HepG2 (cell line): ENCODE data around the gene CD68. TPM values are rescaled to one million over a fixed set of nuclear protein-coding genes. Genes with fewer than 3 reads are reported as not detected.
A peak's percentile ranks its signal among the peaks of the same experiment; 100 is the strongest.

Source experiments
- AFF4 ChIP-seq: sonication (generic); formaldehyde crosslinking; IDR thresholded peaks from 2 replicates; pipeline ENCODE4 v1.4.0; 2020; ENCODE audit warnings: missing genetic modification reagents
- CHD4 ChIP-seq: fragments of 200-600 bp; sonication (generic); IDR thresholded peaks from 2 replicates; pipeline ENCODE4 v1.7.0; 2017; ENCODE audit warnings: mild to moderate bottlenecking, low read length, borderline replicate concordance
- CSRNP2 ChIP-seq: sonication (generic); formaldehyde crosslinking; conservative IDR thresholded peaks from 2 replicates; pipeline ENCODE4 v1.8.0; 2022; ENCODE audit warnings: low read depth, missing genetic modification reagents
- HMGA1 ChIP-seq: sonication (generic); formaldehyde crosslinking; conservative IDR thresholded peaks from 2 replicates; pipeline ENCODE4 v1.4.0; 2020; ENCODE audit warnings: missing genetic modification reagents
- JUND ChIP-seq: sonication (generic); formaldehyde crosslinking; IDR thresholded peaks from 2 replicates; pipeline ENCODE4 v1.8.0; 2022; ENCODE audit warnings: mild to moderate bottlenecking, missing genetic modification reagents
- KAT7 ChIP-seq: IDR thresholded peaks from 2 replicates; pipeline ENCODE4 v1.6.1; 2018; ENCODE audit warnings: borderline replicate concordance, missing compliant biosample characterization
- MEF2D ChIP-seq: sonication (generic); formaldehyde crosslinking; IDR thresholded peaks from 2 replicates; pipeline ENCODE4 v1.5.1; 2020; ENCODE audit warnings: mild to moderate bottlenecking, missing genetic modification reagents
- RAD51 ChIP-seq: fragments of 450-650 bp; IDR thresholded peaks from 2 replicates; pipeline ENCODE4 v1.6.1; 2016; ENCODE audit warnings: borderline replicate concordance
- SMARCC2 ChIP-seq: fragments of 450-650 bp; IDR thresholded peaks from 2 replicates; pipeline ENCODE4 v1.6.1; 2017; ENCODE audit warnings: antibody characterized with exemption, mild to moderate bottlenecking
- SPEN ChIP-seq: sonication (generic); formaldehyde crosslinking; IDR thresholded peaks from 2 replicates; pipeline ENCODE4 v1.5.1; 2020; ENCODE audit warnings: low read depth, mild to moderate bottlenecking, missing genetic modification reagents
- STAG1 ChIP-seq: sonication (generic); formaldehyde crosslinking; IDR thresholded peaks from 2 replicates; pipeline ENCODE4 v1.4.0; 2020; ENCODE audit warnings: missing genetic modification reagents
- ZBTB3 ChIP-seq: sonication (generic); formaldehyde crosslinking; IDR thresholded peaks from 2 replicates; pipeline ENCODE4 v1.4.0; 2020; ENCODE audit warnings: low read depth, mild to moderate bottlenecking, moderate library complexity, missing genetic modification reagents, borderline replicate concordance
- ZNF749 ChIP-seq: sonication (generic); formaldehyde crosslinking; IDR thresholded peaks from 2 replicates; pipeline ENCODE4 v1.8.0; 2022; ENCODE audit warnings: mild to moderate bottlenecking, missing genetic modification reagents, moderate library complexity, borderline replicate concordance
- ZNF772 ChIP-seq: sonication (generic); formaldehyde crosslinking; IDR thresholded peaks from 2 replicates; pipeline ENCODE4 v1.5.0; 2020; ENCODE audit warnings: mild to moderate bottlenecking, missing genetic modification reagents
- polyA plus RNA-seq, 8 experiments: library from polyadenylated mRNA; depleted of rRNA in 3 of 8; stranded (reverse) in 7 of 8; unstranded in 1 of 8; fragments of >200 nt; fragmentation: Illumina TruSeq in 4 of 8; extraction: Trizol in 4 of 8; gene quantifications; 2 replicates each; pipeline versions ENCODE4 v1.2.1 to v1.2.3, GENCODE V29; 2011 to 2016; ENCODE audit warnings: low read depth in 4 of 8, missing spikeins in 1 of 8, mixed read lengths in 1 of 8; ENCODE audit not compliant: insufficient read depth in 1 of 8
- total RNA-seq, 5 experiments: library from RNA; depleted of rRNA; stranded (reverse); fragments of >200 nt; fragmentation: Illumina TruSeq; extraction: Trizol; gene quantifications; 2 replicates each; pipeline ENCODE4 v1.2.3, GENCODE V29; 2016; ENCODE audit warnings: low read depth in 1 of 5
- TF ChIP-seq, protein P1 (sequence below): sonication (generic); formaldehyde crosslinking; IDR thresholded peaks from 2 replicates; pipeline ENCODE4 v1.4.0; 2020; ENCODE audit warnings: missing genetic modification reagents
- TF ChIP-seq, protein P2 (sequence below): sonication (generic); formaldehyde crosslinking; IDR thresholded peaks from 2 replicates; pipeline ENCODE4 v1.8.0; 2023; ENCODE audit warnings: mild to moderate bottlenecking, missing genetic modification reagents
- TF ChIP-seq, protein P3 (sequence below): IDR thresholded peaks from 2 replicates; pipeline ENCODE4 v1.6.1; 2018; ENCODE audit warnings: missing genetic modification reagents
- TF ChIP-seq, protein P4 (sequence below): IDR thresholded peaks from 2 replicates; pipeline ENCODE4 v1.6.1; 2016; ENCODE audit warnings: control low read depth
- TF ChIP-seq, protein P5 (sequence below): sonication (generic); formaldehyde crosslinking; IDR thresholded peaks from 2 replicates; pipeline ENCODE4 v1.5.0; 2020; ENCODE audit warnings: missing genetic modification reagents

The CD68 gene
- total and polyA plus RNA-seq, 2 of the 13 experiments (the other 11 are each of a cell fraction or from before 2014, with no cell fraction given) = 10.3 to 104 TPM

- TF ChIP-seq CSRNP2 (CRISPR knock-in tag) (no peak), ZNF749 (peak; percentile 82; the same call in 1 of the 2 replicates), ZBTB3 (CRISPR knock-in tag) (no peak), JUND (CRISPR knock-in tag) (no peak), KAT7 (CRISPR knock-in tag) (no peak; the same call in 1 of the 2 replicates), ZNF772 (CRISPR knock-in tag) (no peak), SMARCC2 (peak; percentile 1; the same call in 1 of the 2 replicates), AFF4 (CRISPR knock-in tag) (no peak; the same call in 1 of the 2 replicates), SPEN (CRISPR knock-in tag) (peak; percentile 66), STAG1 (CRISPR knock-in tag) (no peak), MEF2D (CRISPR knock-in tag) (peak; percentile 84), HMGA1 (CRISPR knock-in tag) (no peak), RAD51 (no peak), CHD4 (no peak; the same call in 1 of the 2 replicates)
- TF ChIP-seq, protein P1, sequence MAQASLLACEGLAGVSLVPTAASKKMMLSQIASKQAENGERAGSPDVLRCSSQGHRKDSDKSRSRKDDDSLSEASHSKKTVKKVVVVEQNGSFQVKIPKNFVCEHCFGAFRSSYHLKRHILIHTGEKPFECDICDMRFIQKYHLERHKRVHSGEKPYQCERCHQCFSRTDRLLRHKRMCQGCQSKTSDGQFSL = no peak
- TF ChIP-seq, protein P2, sequence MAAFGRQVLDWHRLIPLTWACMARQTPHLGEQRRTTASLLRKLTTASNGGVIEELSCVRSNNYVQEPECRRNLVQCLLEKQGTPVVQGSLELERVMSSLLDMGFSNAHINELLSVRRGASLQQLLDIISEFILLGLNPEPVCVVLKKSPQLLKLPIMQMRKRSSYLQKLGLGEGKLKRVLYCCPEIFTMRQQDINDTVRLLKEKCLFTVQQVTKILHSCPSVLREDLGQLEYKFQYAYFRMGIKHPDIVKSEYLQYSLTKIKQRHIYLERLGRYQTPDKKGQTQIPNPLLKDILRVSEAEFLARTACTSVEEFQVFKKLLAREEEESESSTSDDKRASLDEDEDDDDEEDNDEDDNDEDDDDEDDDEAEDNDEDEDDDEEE (CRISPR knock-in tag) = peak; percentile 88
- TF ChIP-seq, protein P3, sequence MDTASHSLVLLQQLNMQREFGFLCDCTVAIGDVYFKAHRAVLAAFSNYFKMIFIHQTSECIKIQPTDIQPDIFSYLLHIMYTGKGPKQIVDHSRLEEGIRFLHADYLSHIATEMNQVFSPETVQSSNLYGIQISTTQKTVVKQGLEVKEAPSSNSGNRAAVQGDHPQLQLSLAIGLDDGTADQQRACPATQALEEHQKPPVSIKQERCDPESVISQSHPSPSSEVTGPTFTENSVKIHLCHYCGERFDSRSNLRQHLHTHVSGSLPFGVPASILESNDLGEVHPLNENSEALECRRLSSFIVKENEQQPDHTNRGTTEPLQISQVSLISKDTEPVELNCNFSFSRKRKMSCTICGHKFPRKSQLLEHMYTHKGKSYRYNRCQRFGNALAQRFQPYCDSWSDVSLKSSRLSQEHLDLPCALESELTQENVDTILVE = peak; percentile 87; the same call in 1 of the 2 replicates
- TF ChIP-seq, protein P4, sequence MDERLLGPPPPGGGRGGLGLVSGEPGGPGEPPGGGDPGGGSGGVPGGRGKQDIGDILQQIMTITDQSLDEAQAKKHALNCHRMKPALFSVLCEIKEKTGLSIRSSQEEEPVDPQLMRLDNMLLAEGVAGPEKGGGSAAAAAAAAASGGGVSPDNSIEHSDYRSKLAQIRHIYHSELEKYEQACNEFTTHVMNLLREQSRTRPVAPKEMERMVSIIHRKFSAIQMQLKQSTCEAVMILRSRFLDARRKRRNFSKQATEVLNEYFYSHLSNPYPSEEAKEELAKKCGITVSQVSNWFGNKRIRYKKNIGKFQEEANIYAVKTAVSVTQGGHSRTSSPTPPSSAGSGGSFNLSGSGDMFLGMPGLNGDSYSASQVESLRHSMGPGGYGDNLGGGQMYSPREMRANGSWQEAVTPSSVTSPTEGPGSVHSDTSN (CRISPR knock-in tag) = no peak
- TF ChIP-seq, protein P5, sequence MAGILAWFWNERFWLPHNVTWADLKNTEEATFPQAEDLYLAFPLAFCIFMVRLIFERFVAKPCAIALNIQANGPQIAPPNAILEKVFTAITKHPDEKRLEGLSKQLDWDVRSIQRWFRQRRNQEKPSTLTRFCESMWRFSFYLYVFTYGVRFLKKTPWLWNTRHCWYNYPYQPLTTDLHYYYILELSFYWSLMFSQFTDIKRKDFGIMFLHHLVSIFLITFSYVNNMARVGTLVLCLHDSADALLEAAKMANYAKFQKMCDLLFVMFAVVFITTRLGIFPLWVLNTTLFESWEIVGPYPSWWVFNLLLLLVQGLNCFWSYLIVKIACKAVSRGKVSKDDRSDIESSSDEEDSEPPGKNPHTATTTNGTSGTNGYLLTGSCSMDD (CRISPR knock-in tag) = no peak; the same call in 1 of the 2 replicates
Observed at GRCh38 chr17:7579001-7579833, at the start of gene CD68 (continued).
